Activated naive CD4-positive, alpha-beta T cell treated with anti-CD3 and anti-CD28 coated beads, Interleukin-2, amount 10 ng/mL, durations not matched to agents 7 days and 5 days (primary cell): ENCODE results near the gene NFATC2IP.
A peak's percentile ranks its signal among the peaks of the same experiment; 100 is the strongest.
"Not testable (repeated sequence)": the region's sequence is repeated elsewhere in the genome, so short reads cannot be mapped to it uniquely, and the experiment has no call there.

Source experiments
- CTCF ChIA-PET: fragments of 350-600 bp; sonication (Branson Sonifier 250); formaldehyde crosslinking; loops from one replicate; lab custom pipeline; 2021; ENCODE audit warnings: antibody characterized with exemption; lab: Charles Lee
- DNase-seq: peaks from one replicate; pipeline ENCODE4 v3.0.0-alpha.2; 2020
- H3K27ac Mint-ChIP-seq: one replicate; pipeline ENCODE4 v1.8.0; 2021; ENCODE audit warnings: mild to moderate bottlenecking, moderate library complexity, mixed read lengths
- H3K27me3 Mint-ChIP-seq: one replicate; pipeline ENCODE4 v1.8.0; 2021; ENCODE audit warnings: mild to moderate bottlenecking, mixed read lengths
- H3K36me3 Mint-ChIP-seq: one replicate; pipeline ENCODE4 v1.8.0; 2021; ENCODE audit warnings: mixed read lengths
- H3K4me1 Mint-ChIP-seq: one replicate; pipeline ENCODE4 v1.8.0; 2021; ENCODE audit warnings: mixed read lengths
- H3K4me3 Mint-ChIP-seq: one replicate; pipeline ENCODE4 v1.8.0; 2021; ENCODE audit warnings: mild to moderate bottlenecking, moderate library complexity, mixed read lengths
- H3K9me3 Mint-ChIP-seq: one replicate; pipeline ENCODE4 v1.8.0; 2021; ENCODE audit warnings: mixed read lengths

The NFATC2IP gene

GRCh38 chr16:28918698-28919097 is 32.0 kb upstream of the NFATC2IP start:
- H3K4me1 Mint-ChIP-seq: peaks cover 4% of the 10 kb centered on the region
- no peaks in the 10 kb centered on the region for H3K27me3 Mint-ChIP-seq
- H3K36me3 Mint-ChIP-seq: peaks cover 25% of the 10 kb centered on the region
- no peak for DNase-seq
- no peak overlapping the region for H3K4me3 Mint-ChIP-seq
- H3K9me3 Mint-ChIP-seq: no peaks in the 10 kb centered on the region
- H3K27ac Mint-ChIP-seq: no peak overlapping the region
- CTCF ChIA-PET: interaction anchor here (1.8 kb wide), 1 partner anchor 26 kb away, joined by 4 read pairs; no protein-coding TSS in a partner anchor

- Mint-ChIP-seq H3K4me1 (peaks cover 25% of the 10 kb centered on the region), H3K36me3 (peaks cover 19% of the 10 kb centered on the region), H3K27me3 (no peaks in the 10 kb centered on the region), H3K4me3 (peak overlapping the region; percentile 36), H3K9me3 (no peaks in the 10 kb centered on the region), H3K27ac (peak overlapping the region; percentile 74)
- no peak for DNase-seq
- CTCF ChIA-PET: interaction anchor here (0.8 to 1.8 kb wide), 4 partner anchors 13 to 49 kb away, joined by 3 to 10 read pairs (median 4); no protein-coding TSS in a partner anchor
Observed at GRCh38 chr16:28923231-28923587, 27.5 kb upstream of the NFATC2IP start.

GRCh38 chr16:28923652-28924398 is 26.9 kb upstream of the NFATC2IP start:
- Mint-ChIP-seq H3K27ac (peak overlapping the region; percentile 99), H3K4me3 (peak overlapping the region; percentile 94), H3K36me3 (peaks cover 19% of the 10 kb centered on the region), H3K9me3 (no peaks in the 10 kb centered on the region), H3K4me1 (peaks cover 25% of the 10 kb centered on the region), H3K27me3 (no peaks in the 10 kb centered on the region)
- CTCF ChIA-PET: interaction anchor here (1.4 to 1.8 kb wide), 2 partner anchors 13 to 21 kb away, joined by 4 to 10 read pairs; no protein-coding TSS in a partner anchor
- no peak for DNase-seq

GRCh38 chr16:28924399-28924761 is 26.4 kb upstream of the NFATC2IP start:
- peak overlapping the region; percentile 99 for H3K27ac Mint-ChIP-seq
- CTCF ChIA-PET: no interaction called here
- peak overlapping the region; percentile 94 for H3K4me3 Mint-ChIP-seq
- H3K27me3 Mint-ChIP-seq: no peaks in the 10 kb centered on the region
- H3K36me3 Mint-ChIP-seq: peaks cover 16% of the 10 kb centered on the region
- DNase-seq: no peak
- peaks cover 25% of the 10 kb centered on the region for H3K4me1 Mint-ChIP-seq
- no peaks in the 10 kb centered on the region for H3K9me3 Mint-ChIP-seq

- H3K36me3 Mint-ChIP-seq: peaks cover 13% of the 10 kb centered on the region
Observed at GRCh38 chr16:28924762-28925385, 25.9 kb upstream of the NFATC2IP start, which contains the start of gene RABEP2. Gene RABEP2, minus strand, starts transcription at chr16:28925238. Its CDS starts 75 bp downstream, at chr16:28925163.

GRCh38 chr16:28925386-28926228 is 25.1 kb upstream of the NFATC2IP start:
- Mint-ChIP-seq H3K9me3 (no peaks in the 10 kb centered on the region), H3K4me3 (peak overlapping the region; percentile 94), H3K36me3 (peaks cover 12% of the 10 kb centered on the region), H3K27ac (peak overlapping the region; percentile 99), H3K27me3 (no peaks in the 10 kb centered on the region), H3K4me1 (peaks cover 28% of the 10 kb centered on the region)
- peak; percentile 90 for DNase-seq
- CTCF ChIA-PET: interaction anchor here (0.6 to 2.0 kb wide), 3 partner anchors 11 to 20 kb away, joined by 3 to 8 read pairs (median 4); no protein-coding TSS in a partner anchor

More at GRCh38 chr16:28924762-28925385, 25.9 kb upstream of the NFATC2IP start, which contains the start of gene RABEP2:
- peak; percentile 96 for DNase-seq
- Mint-ChIP-seq H3K4me1 (peaks cover 25% of the 10 kb centered on the region), H3K27me3 (no peaks in the 10 kb centered on the region), H3K27ac (peak within 1 kb of the TSS; percentile 99), H3K4me3 (peak within 1 kb of the TSS; percentile 94), H3K9me3 (no peaks in the 10 kb centered on the region)
- CTCF ChIA-PET: interaction anchor here (0.6 to 1.6 kb wide), 2 partner anchors 11 to 20 kb away, joined by 3 to 4 read pairs; no protein-coding TSS in a partner anchor

- not testable (repeated sequence) for H3K36me3 Mint-ChIP-seq, H3K9me3 Mint-ChIP-seq, DNase-seq, H3K27me3 Mint-ChIP-seq
- peak overlapping the region; percentile 99 for H3K27ac Mint-ChIP-seq
- peaks cover 34% of the 10 kb centered on the region for H3K4me1 Mint-ChIP-seq
- CTCF ChIA-PET: interaction anchor here (1.6 to 2.0 kb wide), 2 partner anchors 10 to 19 kb away, joined by 3 to 8 read pairs; no protein-coding TSS in a partner anchor
- H3K4me3 Mint-ChIP-seq: peak overlapping the region; percentile 94
Observed at GRCh38 chr16:28926284-28926683, 24.5 kb upstream of the NFATC2IP start.

GRCh38 chr16:28927815-28928214 is 22.9 kb upstream of the NFATC2IP start:
- peaks cover 7% of the 10 kb centered on the region for H3K36me3 Mint-ChIP-seq
- peaks cover 34% of the 10 kb centered on the region for H3K4me1 Mint-ChIP-seq
- CTCF ChIA-PET: interaction anchor here (2.0 kb wide), 1 partner anchor 17 kb away, joined by 8 read pairs; no protein-coding TSS in a partner anchor

GRCh38 chr16:28930203-28930602 is 20.5 kb upstream of the NFATC2IP start:
- Mint-ChIP-seq H3K9me3 (no peaks in the 10 kb centered on the region), H3K27me3 (peaks cover under 1% of the 10 kb centered on the region), H3K4me3 (no peak overlapping the region), H3K4me1 (peaks cover 28% of the 10 kb centered on the region), H3K27ac (no peak overlapping the region), H3K36me3 (peaks cover 4% of the 10 kb centered on the region)
- DNase-seq: no peak
- CTCF ChIA-PET: no interaction called here

More at GRCh38 chr16:28927815-28928214, 22.9 kb upstream of the NFATC2IP start:
- no peak overlapping the region for H3K4me3 Mint-ChIP-seq
- H3K27ac Mint-ChIP-seq: no peak overlapping the region
- no peak for DNase-seq
- H3K9me3 Mint-ChIP-seq: no peaks in the 10 kb centered on the region
- no peaks in the 10 kb centered on the region for H3K27me3 Mint-ChIP-seq

GRCh38 chr16:28930652-28931051 is 20.1 kb upstream of the NFATC2IP start:
- Mint-ChIP-seq H3K36me3 (peaks cover 2% of the 10 kb centered on the region), H3K9me3 (no peaks in the 10 kb centered on the region), H3K4me3 (no peak overlapping the region), H3K27ac (peak overlapping the region; percentile 35), H3K27me3 (peaks cover 5% of the 10 kb centered on the region), H3K4me1 (peaks cover 30% of the 10 kb centered on the region)
- no peak for DNase-seq
- CTCF ChIA-PET: no interaction called here

- Mint-ChIP-seq H3K36me3 (no peaks in the 10 kb centered on the region), H3K4me1 (peaks cover 34% of the 10 kb centered on the region), H3K9me3 (no peaks in the 10 kb centered on the region), H3K27me3 (peaks cover 14% of the 10 kb centered on the region), H3K27ac (peak within 1 kb of the TSS; percentile 35), H3K4me3 (no peak within 1 kb of the TSS)
- CTCF ChIA-PET: interaction anchor here (1.8 to 2.2 kb wide), 2 partner anchors 13 to 58 kb away, joined by 4 to 7 read pairs; no protein-coding TSS in a partner anchor
- no peak for DNase-seq
Observed at GRCh38 chr16:28931801-28932225, 18.9 kb upstream of the NFATC2IP start, which contains the start of gene CD19. Gene CD19, plus strand, starts transcription at chr16:28931971. Its CDS starts 30 bp downstream, at chr16:28932001.

- DNase-seq: no peak
- Mint-ChIP-seq H3K4me1 (peaks cover 37% of the 10 kb centered on the region), H3K36me3 (no peaks in the 10 kb centered on the region), H3K9me3 (no peaks in the 10 kb centered on the region), H3K27ac (no peak overlapping the region), H3K4me3 (no peak overlapping the region), H3K27me3 (peaks cover 18% of the 10 kb centered on the region)
- CTCF ChIA-PET: interaction anchor here (1.8 to 2.2 kb wide), 2 partner anchors 13 to 59 kb away, joined by 4 to 7 read pairs; no protein-coding TSS in a partner anchor
Observed at GRCh38 chr16:28932339-28933141, 18.2 kb upstream of the NFATC2IP start.
